ENCODE results near the gene RAB27B.

The RAB27B gene

DNA sequence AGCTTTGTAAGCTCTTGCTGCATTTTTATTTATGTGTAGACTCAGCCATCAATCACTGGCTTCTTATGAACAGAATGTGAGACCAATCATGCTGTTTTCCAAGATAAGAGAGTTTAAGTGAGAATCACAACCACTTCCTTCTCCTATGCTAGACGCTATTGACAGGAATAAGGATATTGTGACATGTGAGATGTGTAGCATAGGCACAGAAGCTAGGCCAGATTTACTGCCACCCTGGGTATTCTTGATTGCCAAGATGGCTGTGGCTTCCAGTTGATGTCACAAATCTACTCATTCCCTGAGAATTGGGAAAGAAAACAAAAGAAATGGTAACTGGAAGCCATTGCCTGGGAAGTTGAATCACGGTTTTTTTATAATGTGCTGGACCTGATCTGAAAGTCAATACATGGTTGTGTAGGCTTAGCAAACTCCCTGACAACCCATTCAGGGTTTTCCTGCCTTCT, 49.9 kb downstream of the RAB27B start:
- no peak overlapping the region for H3K4me3 ChIP-seq (ENCODE audit: low read depth, low read length)
- TF ChIP-seq, protein P1, sequence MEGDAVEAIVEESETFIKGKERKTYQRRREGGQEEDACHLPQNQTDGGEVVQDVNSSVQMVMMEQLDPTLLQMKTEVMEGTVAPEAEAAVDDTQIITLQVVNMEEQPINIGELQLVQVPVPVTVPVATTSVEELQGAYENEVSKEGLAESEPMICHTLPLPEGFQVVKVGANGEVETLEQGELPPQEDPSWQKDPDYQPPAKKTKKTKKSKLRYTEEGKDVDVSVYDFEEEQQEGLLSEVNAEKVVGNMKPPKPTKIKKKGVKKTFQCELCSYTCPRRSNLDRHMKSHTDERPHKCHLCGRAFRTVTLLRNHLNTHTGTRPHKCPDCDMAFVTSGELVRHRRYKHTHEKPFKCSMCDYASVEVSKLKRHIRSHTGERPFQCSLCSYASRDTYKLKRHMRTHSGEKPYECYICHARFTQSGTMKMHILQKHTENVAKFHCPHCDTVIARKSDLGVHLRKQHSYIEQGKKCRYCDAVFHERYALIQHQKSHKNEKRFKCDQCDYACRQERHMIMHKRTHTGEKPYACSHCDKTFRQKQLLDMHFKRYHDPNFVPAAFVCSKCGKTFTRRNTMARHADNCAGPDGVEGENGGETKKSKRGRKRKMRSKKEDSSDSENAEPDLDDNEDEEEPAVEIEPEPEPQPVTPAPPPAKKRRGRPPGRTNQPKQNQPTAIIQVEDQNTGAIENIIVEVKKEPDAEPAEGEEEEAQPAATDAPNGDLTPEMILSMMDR (conservative IDR thresholded peaks at IDR 0.05; ENCODE audit: low read depth, low read length): no peak
- no peak for DNase-seq (ENCODE audit: low read depth)

DNA sequence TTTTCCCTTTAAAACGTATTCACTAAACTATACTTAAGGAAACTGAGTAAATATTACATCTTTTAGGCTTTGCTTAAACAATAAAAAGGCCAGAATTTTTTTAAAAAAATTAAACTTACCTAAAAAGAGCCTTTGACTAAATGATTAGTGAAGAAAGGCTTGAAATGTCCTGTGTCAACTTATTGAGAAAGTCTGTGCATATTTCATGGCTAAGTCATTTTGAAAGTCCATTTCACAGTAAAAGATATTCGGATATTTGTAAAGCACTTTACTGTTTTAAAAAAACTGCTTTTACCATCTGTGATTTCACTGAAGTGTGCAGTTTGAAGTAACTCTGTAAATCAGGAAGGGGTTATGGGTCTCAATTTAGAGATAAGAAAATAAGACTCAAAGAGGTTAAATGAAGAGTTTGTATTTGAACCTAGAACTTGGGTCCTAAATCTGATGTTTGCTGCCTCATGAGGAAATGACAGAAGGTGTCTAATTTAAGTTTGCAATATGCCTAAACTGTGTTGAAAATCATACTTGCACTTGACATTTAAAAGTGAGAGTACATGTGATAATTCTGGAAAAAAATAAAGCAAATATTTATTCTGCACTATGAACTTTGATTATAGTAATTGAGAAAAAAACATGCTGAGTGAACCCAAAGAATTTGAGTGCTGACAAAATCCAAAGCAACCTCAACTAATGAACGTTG, 50.5 kb downstream of the RAB27B start:
- DNase-seq (ENCODE audit: low read depth): peak; percentile 38
- H3K4me3 ChIP-seq (ENCODE audit: low read depth, low read length): no peak overlapping the region
- TF ChIP-seq, protein P1 (conservative IDR thresholded peaks at IDR 0.05; ENCODE audit: low read depth, low read length): no peak

DNA sequence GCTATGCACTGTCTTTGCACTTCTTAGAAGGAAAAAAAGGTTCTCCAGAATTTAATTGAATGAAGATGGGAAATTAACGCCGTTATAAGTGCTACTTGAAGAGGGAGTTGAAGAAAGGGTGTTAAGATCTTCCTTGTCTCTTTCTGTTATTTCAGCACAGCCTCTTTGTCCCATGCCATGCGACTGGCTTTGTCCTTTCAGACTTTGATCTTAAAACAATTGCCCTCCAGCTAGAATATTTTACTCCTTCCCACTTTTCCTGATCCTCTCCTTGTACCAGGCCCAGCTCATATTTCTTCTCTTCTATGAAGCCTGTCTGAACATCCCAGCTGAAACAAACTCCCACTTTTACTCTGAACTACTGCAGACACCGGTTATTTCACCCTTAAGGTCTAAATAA, 51.4 kb downstream of the RAB27B start:
- TF ChIP-seq, protein P1 (conservative IDR thresholded peaks at IDR 0.05; ENCODE audit: low read depth, low read length): no peak
- H3K4me3 ChIP-seq (ENCODE audit: low read depth, low read length): no peak overlapping the region
- DNase-seq (ENCODE audit: low read depth): no peak

DNA sequence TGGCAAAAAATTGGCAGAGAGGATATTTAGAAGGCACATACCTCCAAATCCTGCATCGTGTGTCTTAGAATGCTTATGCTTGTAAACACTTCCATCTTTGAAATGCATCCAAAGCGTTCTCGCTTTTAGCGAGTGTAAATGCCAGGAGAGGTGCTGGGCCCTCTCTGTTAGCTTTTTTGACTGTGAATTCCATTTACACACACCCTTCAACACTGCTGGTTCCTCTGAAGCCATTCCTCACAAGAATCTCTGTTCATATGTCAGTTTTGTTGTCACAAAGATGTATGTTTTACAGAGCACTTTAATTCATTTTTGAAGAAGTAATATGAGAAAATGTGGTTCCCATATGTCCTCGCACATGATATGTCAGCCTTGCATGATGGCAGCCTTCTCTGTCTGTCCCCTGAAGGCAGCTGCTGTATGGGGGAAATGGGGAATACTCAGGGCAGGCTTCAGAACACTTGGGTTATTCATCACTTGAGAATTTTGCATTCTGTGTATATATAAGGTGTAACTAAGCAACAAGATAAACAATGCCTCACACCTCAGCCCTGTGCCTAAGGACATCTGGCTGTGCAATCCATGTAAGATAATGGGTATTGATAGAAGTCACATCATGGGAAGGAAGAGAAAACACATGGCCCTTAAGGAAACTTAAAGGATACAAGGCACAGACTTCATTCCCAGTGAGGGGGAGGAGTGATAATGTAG, 52.3 kb downstream of the RAB27B start:
- TF ChIP-seq, protein P1 (conservative IDR thresholded peaks at IDR 0.05; ENCODE audit: low read depth, low read length): no peak
- DNase-seq (ENCODE audit: low read depth): peak; percentile 61

DNA sequence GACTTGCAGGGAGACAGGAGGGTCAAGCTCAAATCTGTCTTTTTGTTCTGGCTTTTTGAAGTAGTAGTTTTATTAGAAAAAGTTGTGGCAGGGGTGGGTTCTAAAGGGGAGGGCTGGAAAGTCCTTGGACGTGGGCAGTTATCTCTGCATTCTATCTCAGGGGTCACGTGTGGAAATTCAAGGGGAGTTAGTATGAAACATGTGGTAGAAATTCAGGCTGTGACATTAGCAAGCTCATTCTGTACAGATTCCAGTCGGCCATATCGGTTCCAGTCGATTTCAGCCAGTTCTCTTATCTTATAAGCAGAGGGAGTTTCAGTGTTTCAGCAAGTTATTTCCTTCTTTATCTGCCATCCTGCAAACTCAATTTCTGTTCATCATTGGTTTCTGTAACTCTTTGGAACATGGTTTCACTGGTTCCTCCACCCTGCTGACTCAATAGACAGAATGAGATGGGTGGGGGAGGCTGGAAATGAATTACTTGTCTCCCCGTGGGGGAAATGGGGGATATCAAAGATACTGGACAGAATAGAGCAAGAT, 53.0 kb downstream of the RAB27B start:
- TF ChIP-seq, protein P1 (conservative IDR thresholded peaks at IDR 0.05; ENCODE audit: low read depth, low read length): no peak
- DNase-seq (ENCODE audit: low read depth): no peak
- no peak overlapping the region for H3K4me3 ChIP-seq (ENCODE audit: low read depth, low read length)

More for the DNA sequence above, 52.3 kb downstream of the RAB27B start:
- no peak overlapping the region for H3K4me3 ChIP-seq (ENCODE audit: low read depth, low read length)

DNA sequence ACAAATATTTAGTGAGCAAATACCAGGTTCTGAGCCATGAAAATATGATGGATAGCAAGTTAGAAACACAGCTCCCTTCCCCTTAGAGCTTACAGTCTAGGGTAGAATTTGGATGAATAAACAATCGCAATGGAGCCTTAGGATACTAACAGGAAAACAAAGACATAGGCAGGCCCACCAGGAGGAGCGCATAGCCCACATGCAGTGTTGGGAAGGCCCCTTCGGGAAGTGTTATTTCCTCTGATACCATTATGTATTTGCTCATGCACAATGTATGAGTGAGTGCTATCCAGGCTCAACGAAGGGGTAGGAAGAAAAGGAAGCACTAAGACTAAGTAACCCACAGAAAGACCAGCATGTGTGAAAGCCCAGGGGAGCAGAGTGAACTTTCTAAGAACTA, 54.0 kb downstream of the RAB27B start:
- no peak for DNase-seq (ENCODE audit: low read depth)
- H3K4me3 ChIP-seq (ENCODE audit: low read depth, low read length): no peak overlapping the region
- TF ChIP-seq, protein P1 (conservative IDR thresholded peaks at IDR 0.05; ENCODE audit: low read depth, low read length): no peak

All from choroid plexus epithelial cell (primary cell).